GM12801 (cell line): ENCODE data around the gene ACAN.

ENCODE experiments used
- CTCF ChIP-seq: IDR thresholded peaks from one replicate; pipeline ENCODE4 v1.5.1; 2011; ENCODE audit warnings: control low read depth; ENCODE audit not compliant: insufficient read length; ENCODE audit errors: extremely low read depth

Gene ACAN

GRCh38 chr15:88814393-88814792 is 11.2 kb downstream of the ACAN start:
- TF ChIP-seq CTCF, result no peak

- no peak for TF ChIP-seq CTCF
Observed at GRCh38 chr15:88818920-88819319, 15.7 kb downstream of the ACAN start.

- no peak for TF ChIP-seq CTCF
Observed at GRCh38 chr15:88821993-88822392, 18.8 kb downstream of the ACAN start.

- TF ChIP-seq CTCF, result no peak
Observed at GRCh38 chr15:88828791-88829190, 25.6 kb downstream of the ACAN start.

GRCh38 chr15:88830016-88830415 is 26.8 kb downstream of the ACAN start:
- no peak for TF ChIP-seq CTCF

- TF ChIP-seq CTCF, result no peak
Observed at GRCh38 chr15:88832820-88833730, 29.8 kb downstream of the ACAN start.

- no peak for TF ChIP-seq CTCF
Observed at GRCh38 chr15:88833731-88834100, 30.5 kb downstream of the ACAN start.
